Measurements from ENCODE around the gene C4orf46. TPM values are rescaled to one million over a fixed set of nuclear protein-coding genes. Genes with fewer than 3 reads are reported as not detected.

The C4orf46 gene
- polyA plus RNA-seq, 1 donor from 2014 or later: 22.9 TPM

GRCh38 chr4:158652920-158653319 is 18.8 kb downstream of the C4orf46 start:
- no peak overlapping the region for H3K27ac ChIP-seq (ENCODE audit: low read length)
- no peaks in the 10 kb centered on the region for H4K20me1 ChIP-seq (ENCODE audit: insufficient read depth)
- H3K9me2 ChIP-seq (ENCODE audit: insufficient read depth, low read length): no peaks in the 10 kb centered on the region
- H3K27me3 ChIP-seq (ENCODE audit: insufficient read depth, low read depth, low read length): no peaks in the 10 kb centered on the region
- no peaks in the 10 kb centered on the region for H3F3A ChIP-seq (ENCODE audit: insufficient read depth, low read length, poor library complexity, severe bottlenecking)
- no peaks in the 10 kb centered on the region for H3K79me2 ChIP-seq (replicated peaks; ENCODE audit: insufficient read depth, low read length)
- no peaks in the 10 kb centered on the region for H3K9me3 ChIP-seq (ENCODE audit: low read length)
- TF ChIP-seq SMC3 (conservative IDR thresholded peaks at IDR 0.05; ENCODE audit: poor library complexity) (no peak), EP300 (conservative IDR thresholded peaks at IDR 0.05; ENCODE audit: poor library complexity, severe bottlenecking) (no peak), MXI1 (conservative IDR thresholded peaks at IDR 0.05; ENCODE audit: poor library complexity, severe bottlenecking) (no peak), EZH2 (IDR thresholded peaks at IDR 0.05; ENCODE audit: borderline replicate concordance, insufficient read depth, low read length, poor library complexity, severe bottlenecking) (no peak), TAF1 (IDR thresholded peaks at IDR 0.05; ENCODE audit: low read depth) (no peak)
- TF ChIP-seq, protein P1, sequence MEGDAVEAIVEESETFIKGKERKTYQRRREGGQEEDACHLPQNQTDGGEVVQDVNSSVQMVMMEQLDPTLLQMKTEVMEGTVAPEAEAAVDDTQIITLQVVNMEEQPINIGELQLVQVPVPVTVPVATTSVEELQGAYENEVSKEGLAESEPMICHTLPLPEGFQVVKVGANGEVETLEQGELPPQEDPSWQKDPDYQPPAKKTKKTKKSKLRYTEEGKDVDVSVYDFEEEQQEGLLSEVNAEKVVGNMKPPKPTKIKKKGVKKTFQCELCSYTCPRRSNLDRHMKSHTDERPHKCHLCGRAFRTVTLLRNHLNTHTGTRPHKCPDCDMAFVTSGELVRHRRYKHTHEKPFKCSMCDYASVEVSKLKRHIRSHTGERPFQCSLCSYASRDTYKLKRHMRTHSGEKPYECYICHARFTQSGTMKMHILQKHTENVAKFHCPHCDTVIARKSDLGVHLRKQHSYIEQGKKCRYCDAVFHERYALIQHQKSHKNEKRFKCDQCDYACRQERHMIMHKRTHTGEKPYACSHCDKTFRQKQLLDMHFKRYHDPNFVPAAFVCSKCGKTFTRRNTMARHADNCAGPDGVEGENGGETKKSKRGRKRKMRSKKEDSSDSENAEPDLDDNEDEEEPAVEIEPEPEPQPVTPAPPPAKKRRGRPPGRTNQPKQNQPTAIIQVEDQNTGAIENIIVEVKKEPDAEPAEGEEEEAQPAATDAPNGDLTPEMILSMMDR (IDR thresholded peaks at IDR 0.05; ENCODE audit: poor library complexity, severe bottlenecking): no peak
- H3K4me2 ChIP-seq (ENCODE audit: low read length): no peak overlapping the region
- no peak overlapping the region for H3K9ac ChIP-seq (ENCODE audit: low read length)
- H2AFZ ChIP-seq (ENCODE audit: low read depth, low read length): no peak overlapping the region
- no peak overlapping the region for H3K4me3 ChIP-seq (ENCODE audit: low read length)
- H3K36me3 ChIP-seq (ENCODE audit: insufficient read depth, low read length): no peaks in the 10 kb centered on the region

DNA sequence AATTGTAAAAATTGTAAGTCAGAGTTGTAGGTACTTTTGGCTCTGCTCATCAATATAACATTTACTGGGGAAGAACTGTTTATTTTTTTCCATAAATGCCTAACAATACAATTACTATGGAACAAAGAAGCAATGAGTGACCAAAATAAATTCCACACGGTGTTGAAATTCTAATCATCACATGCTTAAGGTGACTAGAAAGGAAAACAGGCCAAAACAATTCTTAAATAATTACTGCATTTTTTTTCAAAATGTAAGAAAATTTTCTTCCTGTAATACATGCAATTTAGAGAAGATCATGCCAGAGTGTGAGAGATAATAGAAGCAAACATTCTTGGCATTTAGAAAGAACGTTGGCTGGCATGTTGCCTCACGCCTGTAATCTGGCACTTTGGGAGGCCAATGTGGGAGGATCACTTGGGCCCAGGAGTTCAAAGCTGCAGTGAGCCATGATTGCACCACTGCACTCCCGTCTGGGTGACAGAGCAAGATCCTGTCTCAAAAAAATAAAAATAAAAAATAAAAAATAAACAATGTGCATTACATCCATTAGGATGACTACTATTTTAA is 22.5 kb downstream of the C4orf46 start:
- H3K27me3 ChIP-seq (ENCODE audit: insufficient read depth, low read depth, low read length): no peaks in the 10 kb centered on the region
- H3K4me2 ChIP-seq (ENCODE audit: low read length): no peak overlapping the region
- H3K27ac ChIP-seq (ENCODE audit: low read length): no peak overlapping the region
- no peaks in the 10 kb centered on the region for H3K36me3 ChIP-seq (ENCODE audit: insufficient read depth, low read length)
- H3K9me2 ChIP-seq (ENCODE audit: insufficient read depth, low read length): no peaks in the 10 kb centered on the region
- no peak overlapping the region for H3K4me3 ChIP-seq (ENCODE audit: low read length)
- no peak overlapping the region for H3K9ac ChIP-seq (ENCODE audit: low read length)
- H3K79me2 ChIP-seq (replicated peaks; ENCODE audit: insufficient read depth, low read length): no peaks in the 10 kb centered on the region
- no peaks in the 10 kb centered on the region for H3K9me3 ChIP-seq (ENCODE audit: low read length)
- no peaks in the 10 kb centered on the region for H4K20me1 ChIP-seq (ENCODE audit: insufficient read depth)
- no peaks in the 10 kb centered on the region for H3F3A ChIP-seq (ENCODE audit: insufficient read depth, low read length, poor library complexity, severe bottlenecking)
- no peak overlapping the region for H2AFZ ChIP-seq (ENCODE audit: low read depth, low read length)
- TF ChIP-seq EZH2 (IDR thresholded peaks at IDR 0.05; ENCODE audit: borderline replicate concordance, insufficient read depth, low read length, poor library complexity, severe bottlenecking) (no peak), RAD21 (conservative IDR thresholded peaks at IDR 0.05) (no peak), POLR2AphosphoS5 (IDR thresholded peaks at IDR 0.05) (no peak)

- no peaks in the 10 kb centered on the region for H4K20me1 ChIP-seq (ENCODE audit: insufficient read depth)
- no peaks in the 10 kb centered on the region for H3K27me3 ChIP-seq (ENCODE audit: insufficient read depth, low read depth, low read length)
- TF ChIP-seq SMC3 (conservative IDR thresholded peaks at IDR 0.05; ENCODE audit: poor library complexity) (no peak), REST (IDR thresholded peaks at IDR 0.05; ENCODE audit: borderline replicate concordance) (no peak)
- peak overlapping the region; percentile 45 for H3K27ac ChIP-seq (ENCODE audit: low read length)
- no peaks in the 10 kb centered on the region for H3K79me2 ChIP-seq (replicated peaks; ENCODE audit: insufficient read depth, low read length)
- H3K9me2 ChIP-seq (ENCODE audit: insufficient read depth, low read length): no peaks in the 10 kb centered on the region
- no peak overlapping the region for H3K4me2 ChIP-seq (ENCODE audit: low read length)
- H3K9me3 ChIP-seq (ENCODE audit: low read length): no peaks in the 10 kb centered on the region
- H3F3A ChIP-seq (ENCODE audit: insufficient read depth, low read length, poor library complexity, severe bottlenecking): no peaks in the 10 kb centered on the region
- H3K4me3 ChIP-seq (ENCODE audit: low read length): peak overlapping the region; percentile 7
- H2AFZ ChIP-seq (ENCODE audit: low read depth, low read length): no peak overlapping the region
- no peak overlapping the region for H3K9ac ChIP-seq (ENCODE audit: low read length)
- H3K36me3 ChIP-seq (ENCODE audit: insufficient read depth, low read length): no peaks in the 10 kb centered on the region
These were observed 26.9 kb downstream of the C4orf46 start for GRCh38 chr4:158644760-158645159.
